ENCODE data around the gene ZNF76. TPM values are rescaled to one million over a fixed set of nuclear protein-coding genes. Genes with fewer than 3 reads are reported as not detected.

Gene ZNF76
- polyA plus RNA-seq, 2 of the 4 experiments (the other 2 are of a cell fraction) = 7.9 to 10.5 TPM

- TF ChIP-seq HMGXB4 (CRISPR knock-in tag; IDR thresholded peaks at IDR 0.05; ENCODE audit: borderline replicate concordance) = no peak
- no peak for TF ChIP-seq KDM1A (IDR thresholded peaks at IDR 0.05; ENCODE audit: low read depth)
- no peak for TF ChIP-seq JUNB (IDR thresholded peaks at IDR 0.05)
- TF ChIP-seq RCOR1 (IDR thresholded peaks at IDR 0.05; ENCODE audit: low read depth, low read length) = no peak
- TF ChIP-seq RAD21 (conservative IDR thresholded peaks at IDR 0.05 in 1 of 2, IDR thresholded peaks at IDR 0.05 in 1 of 2) = no peak
These were observed 40.1 kb downstream of the ZNF76 start (continued) for GRCh38 chr6:35299674-35300073.

- H3K4me1 ChIP-seq = no peaks in the 10 kb centered on the region
- FAIRE-seq (no peak), ATAC-seq (no peak), DNase-seq (ENCODE audit: low read depth in 1 of 2, low spot score in 1 of 2) (no peak)
- TF ChIP-seq KDM1A (IDR thresholded peaks at IDR 0.05; ENCODE audit: low read depth) = no peak
- TF ChIP-seq SREBF2 (IDR thresholded peaks at IDR 0.05) = no peak
- no peak for TF ChIP-seq BHLHE40 (IDR thresholded peaks at IDR 0.05; ENCODE audit: low read depth, low read length)
- no peak for TF ChIP-seq CBX8 (IDR thresholded peaks at IDR 0.05)
- TF ChIP-seq CHD2 (IDR thresholded peaks at IDR 0.05; ENCODE audit: low read length, partially characterized antibody) = no peak
- TF ChIP-seq MAX (IDR thresholded peaks at IDR 0.05) = no peak
- TF ChIP-seq HEYL (CRISPR knock-in tag; IDR thresholded peaks at IDR 0.05) = no peak
- no peak for TF ChIP-seq MAFK (IDR thresholded peaks at IDR 0.05; ENCODE audit: partially characterized antibody)
- TF ChIP-seq BCL3 (IDR thresholded peaks at IDR 0.05) = no peak
- no peak for TF ChIP-seq RNF2 (IDR thresholded peaks at IDR 0.05; ENCODE audit: borderline replicate concordance, low read depth)
- no peak for TF ChIP-seq ZSCAN20 (CRISPR knock-in tag; IDR thresholded peaks at IDR 0.05)
- TF ChIP-seq E2F6 (IDR thresholded peaks at IDR 0.05; ENCODE audit: borderline replicate concordance, low read depth) = no peak
- no peak for TF ChIP-seq ATOH8 (CRISPR knock-in tag; IDR thresholded peaks at IDR 0.05; ENCODE audit: low read depth)
- TF ChIP-seq HES2 (IDR thresholded peaks at IDR 0.05) = no peak
- no peak for TF ChIP-seq PHF8 (IDR thresholded peaks at IDR 0.05; ENCODE audit: borderline replicate concordance, low read depth)
- TF ChIP-seq REST (IDR thresholded peaks at IDR 0.05) = no peak
- no peak for TF ChIP-seq RFX5 (IDR thresholded peaks at IDR 0.05)
- TF ChIP-seq NR3C1 (IDR thresholded peaks at IDR 0.05) = no peak
- POLR2A ChIA-PET = no interaction called here
- H3K9me3 ChIP-seq = no peaks in the 10 kb centered on the region
- no peak overlapping the region for H3K4me2 ChIP-seq
- H3K4me3 ChIP-seq = no peak overlapping the region
- no peak overlapping the region for H3K27ac ChIP-seq
- CTCF ChIA-PET = interaction anchor here (0.6 to 1.4 kb wide), 2 partner anchors 27 to 123 kb away, joined by 3 to 5 read pairs; no protein-coding TSS in a partner anchor
These were observed 41.3 kb downstream of the ZNF76 start for GRCh38 chr6:35300848-35301247.

Data from A549 (cell line).